ENCODE data around the gene TPCN1. TPM values are rescaled to one million over a fixed set of nuclear protein-coding genes. Genes with fewer than 3 reads are reported as not detected.
A peak's percentile ranks its signal among the peaks of the same experiment; 100 is the strongest.

TPCN1 gene
- total RNA-seq, 1 experiment from 2014 or later, result 18.8 TPM

DNA sequence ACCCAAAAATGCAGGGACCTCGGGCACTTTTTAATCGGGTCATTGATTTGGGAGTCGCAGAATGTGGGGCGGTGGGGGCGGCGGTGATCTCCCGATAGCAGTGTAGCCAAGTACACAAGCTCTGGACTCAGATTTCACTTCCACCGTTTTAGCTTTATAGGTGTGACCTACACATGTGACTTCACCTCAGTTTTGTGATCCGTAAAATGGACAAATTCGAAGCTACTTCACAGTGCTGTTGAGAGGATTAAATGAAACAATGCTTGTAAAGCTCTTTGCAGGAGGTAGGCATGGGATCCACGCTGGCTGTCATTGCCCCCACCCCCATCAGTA, 35.3 kb upstream of the TPCN1 start:
- POLR2A ChIA-PET (ENCODE audit: low non-redundant PET), result interaction anchor here (0.5 kb wide), 1 partner anchor 686 kb away, joined by 4 read pairs; no protein-coding TSS in a partner anchor
- Histone ChIP-seq H3K9me3 (ENCODE audit: low read depth, low read length, poor library complexity, severe bottlenecking) (no peaks in the 10 kb centered on the region), H3K27me3 (replicated peaks; ENCODE audit: insufficient read depth, low read depth, low read length, poor library complexity) (no peaks in the 10 kb centered on the region), H3K27ac (ENCODE audit: low read depth, low read length, poor library complexity, severe bottlenecking) (peak overlapping the region; percentile 99), H3K36me3 (ENCODE audit: insufficient read depth, low read length, poor library complexity, severe bottlenecking) (peaks cover 7% of the 10 kb centered on the region), H3K4me1 (ENCODE audit: insufficient read depth, low read length, poor library complexity, severe bottlenecking) (no peaks in the 10 kb centered on the region), H3K4me3 (ENCODE audit: low read depth, low read length, poor library complexity, severe bottlenecking) (peak overlapping the region; percentile 86)
- CTCF ChIA-PET, result no interaction called here
- TF ChIP-seq, protein P1, sequence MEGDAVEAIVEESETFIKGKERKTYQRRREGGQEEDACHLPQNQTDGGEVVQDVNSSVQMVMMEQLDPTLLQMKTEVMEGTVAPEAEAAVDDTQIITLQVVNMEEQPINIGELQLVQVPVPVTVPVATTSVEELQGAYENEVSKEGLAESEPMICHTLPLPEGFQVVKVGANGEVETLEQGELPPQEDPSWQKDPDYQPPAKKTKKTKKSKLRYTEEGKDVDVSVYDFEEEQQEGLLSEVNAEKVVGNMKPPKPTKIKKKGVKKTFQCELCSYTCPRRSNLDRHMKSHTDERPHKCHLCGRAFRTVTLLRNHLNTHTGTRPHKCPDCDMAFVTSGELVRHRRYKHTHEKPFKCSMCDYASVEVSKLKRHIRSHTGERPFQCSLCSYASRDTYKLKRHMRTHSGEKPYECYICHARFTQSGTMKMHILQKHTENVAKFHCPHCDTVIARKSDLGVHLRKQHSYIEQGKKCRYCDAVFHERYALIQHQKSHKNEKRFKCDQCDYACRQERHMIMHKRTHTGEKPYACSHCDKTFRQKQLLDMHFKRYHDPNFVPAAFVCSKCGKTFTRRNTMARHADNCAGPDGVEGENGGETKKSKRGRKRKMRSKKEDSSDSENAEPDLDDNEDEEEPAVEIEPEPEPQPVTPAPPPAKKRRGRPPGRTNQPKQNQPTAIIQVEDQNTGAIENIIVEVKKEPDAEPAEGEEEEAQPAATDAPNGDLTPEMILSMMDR (conservative IDR thresholded peaks at IDR 0.05; ENCODE audit: low read depth, low read length), result no peak
- TF ChIP-seq EZH2 (IDR thresholded peaks at IDR 0.05; ENCODE audit: borderline replicate concordance, low read depth, low read length, poor library complexity, severe bottlenecking), result no peak
- intact Hi-C loops (cut with micrococcal nuclease; ENCODE audit: unreplicated experiment), result no loop called here
- BruUV-seq (replicated peaks), result no TSS peak
- peak; percentile 32 for DNase-seq (ENCODE audit: low spot score)

- intact Hi-C loops (cut with micrococcal nuclease; ENCODE audit: unreplicated experiment), result no loop called here
- CTCF ChIA-PET, result no interaction called here
- no TSS peak for BruUV-seq (replicated peaks)
Observed at GRCh38 chr12:113186666-113187325, 34.5 kb upstream of the TPCN1 start.

GRCh38 chr12:113189361-113189760, 31.9 kb upstream of the TPCN1 start:
- Histone ChIP-seq H3K9me3 (ENCODE audit: low read depth, low read length, poor library complexity, severe bottlenecking) (no peaks in the 10 kb centered on the region), H3K36me3 (ENCODE audit: insufficient read depth, low read length, poor library complexity, severe bottlenecking) (peaks cover 17% of the 10 kb centered on the region), H3K27ac (ENCODE audit: low read depth, low read length, poor library complexity, severe bottlenecking) (no peak overlapping the region), H3K4me1 (ENCODE audit: insufficient read depth, low read length, poor library complexity, severe bottlenecking) (no peaks in the 10 kb centered on the region), H3K4me3 (ENCODE audit: low read depth, low read length, poor library complexity, severe bottlenecking) (no peak overlapping the region), H3K27me3 (replicated peaks; ENCODE audit: insufficient read depth, low read depth, low read length, poor library complexity) (no peaks in the 10 kb centered on the region)
- DNase-seq (ENCODE audit: low spot score), result no peak
- BruUV-seq (replicated peaks), result no TSS peak
- ChIA-PET POLR2A (ENCODE audit: low non-redundant PET) (no interaction called here), CTCF (no interaction called here)
- intact Hi-C loops (cut with micrococcal nuclease; ENCODE audit: unreplicated experiment), result no loop called here
- TF ChIP-seq, protein P1 (conservative IDR thresholded peaks at IDR 0.05; ENCODE audit: low read depth, low read length), result no peak
- TF ChIP-seq EZH2 (IDR thresholded peaks at IDR 0.05; ENCODE audit: borderline replicate concordance, low read depth, low read length, poor library complexity, severe bottlenecking), result no peak

More at GRCh38 chr12:113186666-113187325, 34.5 kb upstream of the TPCN1 start:
- TF ChIP-seq EZH2 (IDR thresholded peaks at IDR 0.05; ENCODE audit: borderline replicate concordance, low read depth, low read length, poor library complexity, severe bottlenecking), result no peak
- TF ChIP-seq, protein P1 (conservative IDR thresholded peaks at IDR 0.05; ENCODE audit: low read depth, low read length), result no peak
- H3K36me3 ChIP-seq (ENCODE audit: insufficient read depth, low read length, poor library complexity, severe bottlenecking), result peaks cover 10% of the 10 kb centered on the region
- H3K27me3 ChIP-seq (replicated peaks; ENCODE audit: insufficient read depth, low read depth, low read length, poor library complexity), result no peaks in the 10 kb centered on the region
- no peak overlapping the region for H3K27ac ChIP-seq (ENCODE audit: low read depth, low read length, poor library complexity, severe bottlenecking)
- H3K4me3 ChIP-seq (ENCODE audit: low read depth, low read length, poor library complexity, severe bottlenecking), result peak overlapping the region; percentile 86
- H3K4me1 ChIP-seq (ENCODE audit: insufficient read depth, low read length, poor library complexity, severe bottlenecking), result no peaks in the 10 kb centered on the region
- POLR2A ChIA-PET (ENCODE audit: low non-redundant PET), result no interaction called here
- no peaks in the 10 kb centered on the region for H3K9me3 ChIP-seq (ENCODE audit: low read depth, low read length, poor library complexity, severe bottlenecking)
- no peak for DNase-seq (ENCODE audit: low spot score)
